Measurements from ENCODE around the gene WASF2. TPM values are rescaled to one million over a fixed set of nuclear protein-coding genes. Genes with fewer than 3 reads are reported as not detected.

Gene WASF2
- total and polyA plus RNA-seq, 2 of the 8 experiments (the other 6 are each of a cell fraction or from before 2014, with no cell fraction given) = 32.1 to 86.6 TPM

- no peak overlapping the region for H3K27ac ChIP-seq (ENCODE audit: low read depth, low read length)
- no peak overlapping the region for H3K9ac ChIP-seq (replicated peaks in 1 of 4; ENCODE audit: extremely low read depth in 1 of 4, low read depth in 3 of 4, low read length in 3 of 4)
- H4K8ac ChIP-seq (ENCODE audit: extremely low read depth, insufficient read depth, low read length) = no peak overlapping the region
- H2BK15ac ChIP-seq (ENCODE audit: low read length) = no peak overlapping the region
- H3K9me3 ChIP-seq (ENCODE audit: insufficient read depth in 2 of 2, low read depth in 1 of 2, low read length in 1 of 2) = no peaks in the 10 kb centered on the region
- no peak overlapping the region for H3K56ac ChIP-seq (replicated peaks; ENCODE audit: insufficient read length, low read depth, low read length)
- H3K36me3 ChIP-seq (ENCODE audit: control insufficient read depth in 2 of 4, insufficient read depth in 4 of 4, low read length in 3 of 4) = no peaks in the 10 kb centered on the region
- no peak overlapping the region for H2AK5ac ChIP-seq (ENCODE audit: low read depth, low read length)
- H3K79me2 ChIP-seq (ENCODE audit: control insufficient read depth in 1 of 2, insufficient read depth in 2 of 2, low read length in 2 of 2) = peaks cover 0 to 16% of the 10 kb centered on the region in 2 experiments; a peak in 2 of 4 replicates
- H4K91ac ChIP-seq (replicated peaks; ENCODE audit: insufficient read length, low read length) = no peak overlapping the region
- no peak overlapping the region for H3K4me2 ChIP-seq (ENCODE audit: insufficient read depth in 1 of 2, low read depth in 2 of 2, low read length in 2 of 2)
- no peak overlapping the region for H3K4me3 ChIP-seq (ENCODE audit: extremely low read depth in 1 of 4, insufficient read depth in 2 of 4, low read depth in 3 of 4, low read length in 4 of 4)
- peaks cover 0 to 3% of the 10 kb centered on the region in 2 experiments for H4K20me1 ChIP-seq (replicated peaks in 1 of 2; ENCODE audit: control insufficient read depth in 1 of 2, insufficient read depth in 2 of 2, low read length in 2 of 2)
- H4K5ac ChIP-seq (ENCODE audit: insufficient read length, low read depth, low read length) = no peak overlapping the region
- peaks cover 2% of the 10 kb centered on the region; the same call in 1 of the 2 replicates for H3K79me1 ChIP-seq (ENCODE audit: low read depth, low read length)
- ChIA-PET CTCF (ENCODE audit: partially characterized antibody) (interaction anchor here (0.7 to 1.5 kb wide), 6 partner anchors 11 to 39 kb away, joined by 3 to 4 read pairs (median 4); no protein-coding TSS in a partner anchor), POLR2A (ENCODE audit: partially characterized antibody) (interaction anchor here (0.7 kb wide), 1 partner anchor 15 kb away, joined by 3 read pairs; no protein-coding TSS in a partner anchor)
- FAIRE-seq (no peak), DNase-seq (ENCODE audit: low read depth in 1 of 2, low spot score in 2 of 2) (no peak)
- H2AFZ ChIP-seq (ENCODE audit: low read length) = no peak overlapping the region
- H3K4ac ChIP-seq (replicated peaks; ENCODE audit: insufficient read length, low read depth, low read length) = no peak overlapping the region
- H2BK120ac ChIP-seq (replicated peaks; ENCODE audit: low read depth, low read length) = no peak overlapping the region
- no peaks in the 10 kb centered on the region for H3K23me2 ChIP-seq (ENCODE audit: low read depth, low read length)
- H3K23ac ChIP-seq (ENCODE audit: insufficient read length) = no peak overlapping the region
- H3K27me3 ChIP-seq (replicated peaks in 1 of 4; ENCODE audit: control insufficient read depth in 3 of 4, extremely low read depth in 1 of 4, insufficient read depth in 3 of 4, low read length in 3 of 4) = no peaks in the 10 kb centered on the region
- H3K14ac ChIP-seq (ENCODE audit: insufficient read length) = no peak overlapping the region
- no peak overlapping the region for H2BK5ac ChIP-seq (ENCODE audit: low read depth, low read length)
- H3K18ac ChIP-seq (ENCODE audit: extremely low read depth, low read length) = no peak overlapping the region
- no peak overlapping the region for H2BK20ac ChIP-seq (ENCODE audit: low read length)
- no peak overlapping the region for H2BK12ac ChIP-seq (ENCODE audit: low read depth, low read length)
- H3K4me1 ChIP-seq (replicated peaks in 1 of 4; ENCODE audit: control insufficient read depth in 3 of 4, insufficient read depth in 4 of 4, low read length in 3 of 4) = peaks cover 0 to 3% (median 0%) of the 10 kb centered on the region in 4 experiments; a peak in 1 of 7 replicates
- WGBS, 2 experiments (ENCODE audit: extremely low coverage in 1 of 2, insufficient coverage in 1 of 2, insufficient read length in 1 of 2, insufficient replicate concordance in 2 of 2, low coverage in 1 of 2, low lambda C conversion rate in 2 of 2, missing lambda C conversion rate in 1 of 2) = 90% methylated on average over 1 of the region's 1 CpG; no CpG with 5 or more reads in 1 of the 2 experiments
- no peak for TF ChIP-seq BRCA1 (IDR thresholded peaks at IDR 0.05; ENCODE audit: low read depth, low read length)
- no peak for TF ChIP-seq USF2 (IDR thresholded peaks at IDR 0.05; ENCODE audit: low read length)
- no peak for TF ChIP-seq GTF2F1 (IDR thresholded peaks at IDR 0.05; ENCODE audit: borderline replicate concordance, low read depth, low read length)
- no peak for TF ChIP-seq CTBP2 (IDR thresholded peaks at IDR 0.05; ENCODE audit: borderline replicate concordance, insufficient read depth, insufficient read length, low read length)
- TF ChIP-seq FOSL1 (IDR thresholded peaks at IDR 0.05; ENCODE audit: insufficient read depth, low read depth, low read length) = no peak
- TF ChIP-seq CHD1 (IDR thresholded peaks at IDR 0.05; ENCODE audit: low read depth, low read length) = no peak
- TF ChIP-seq SP2 (IDR thresholded peaks at IDR 0.05; ENCODE audit: low read length) = no peak
- TF ChIP-seq RBBP5 (IDR thresholded peaks at IDR 0.05; ENCODE audit: borderline replicate concordance, low read depth, low read length) = no peak
- no peak for TF ChIP-seq TBP (IDR thresholded peaks at IDR 0.05; ENCODE audit: low read depth, low read length)
- no peak for TF ChIP-seq KDM5A (IDR thresholded peaks at IDR 0.05; ENCODE audit: low read length)
- no peak for TF ChIP-seq NANOG (IDR thresholded peaks at IDR 0.05; ENCODE audit: insufficient read depth, low read depth, low read length, poor library complexity, severe bottlenecking)
- no peak for TF ChIP-seq RFX5 (IDR thresholded peaks at IDR 0.05; ENCODE audit: borderline replicate concordance, low read depth, low read length)
These were observed 45.3 kb downstream of the WASF2 start for GRCh38 chr1:27444632-27445031.

All from H1 (cell line).